Suprapubic skin (tissue), 4 donors: ENCODE measurements around the gene ARX.

Experiments
- CTCF ChIP-seq, 2 donors: fragments of 200-600 bp in 1 of 2; fragments of 450-650 bp in 1 of 2; sonication (generic) in 1 of 2; IDR thresholded peaks; one replicate each; pipeline ENCODE4 v1.5.1; 2016 to 2019; ENCODE audit warnings: antibody characterized with exemption in 2 of 2, mild to moderate bottlenecking in 1 of 2, moderate library complexity in 1 of 2
- POLR2A ChIP-seq, 2 donors: fragments of 450-650 bp; IDR thresholded peaks; one replicate each; pipeline ENCODE4 v1.6.1; 2017; ENCODE audit warnings: antibody characterized with exemption in 2 of 2, mild to moderate bottlenecking in 2 of 2, moderate library complexity in 2 of 2
- POLR2AphosphoS5 ChIP-seq, 3 donors: sonication (generic); formaldehyde crosslinking; IDR thresholded peaks; one replicate each; pipeline ENCODE4 v1.6.1; 2017; ENCODE audit warnings: antibody characterized with exemption in 3 of 3

DNA sequence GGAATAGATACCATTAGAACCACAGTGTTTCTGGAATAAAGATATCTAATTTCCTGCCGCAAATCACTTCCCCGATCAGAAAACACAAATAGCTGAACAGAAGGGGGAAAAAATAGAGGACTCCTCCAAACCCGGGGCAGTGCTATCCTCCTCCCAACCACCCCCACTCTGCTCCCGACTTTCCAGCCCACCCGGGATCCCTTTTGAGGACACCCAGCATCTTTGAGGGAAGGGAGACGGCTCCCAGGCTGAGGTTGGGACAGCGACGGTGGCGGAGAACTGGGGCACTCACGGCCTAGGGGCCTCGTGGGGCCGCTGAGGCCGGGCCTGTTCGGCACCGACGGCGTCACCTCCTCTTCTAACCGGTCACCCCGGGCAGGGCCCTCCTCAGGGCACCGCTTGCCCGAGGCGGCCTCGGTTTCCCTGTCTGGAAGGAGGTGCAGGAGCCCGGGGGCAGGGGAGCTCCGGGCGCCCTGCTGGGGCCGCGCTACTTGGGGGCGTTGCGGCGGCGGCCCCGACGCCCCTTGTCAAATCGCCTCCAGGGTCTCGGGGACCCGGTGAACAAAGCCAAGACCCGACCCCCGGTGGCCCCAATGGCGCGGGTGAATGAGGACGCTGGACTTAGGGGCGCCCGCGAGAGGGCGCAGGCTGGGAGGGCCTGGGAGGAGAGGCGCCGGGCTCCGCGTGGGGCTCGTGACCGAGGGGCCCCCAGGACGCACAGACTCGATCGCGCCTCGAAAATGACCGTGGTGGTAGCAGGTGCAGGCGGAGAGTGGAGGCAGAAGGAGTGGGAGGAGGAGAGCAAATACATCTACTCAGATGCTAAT is 6.9 kb upstream of the ARX start:
- TF ChIP-seq CTCF (IDR thresholded peaks at IDR 0.05) (no peak), POLR2A (IDR thresholded peaks at IDR 0.05) (no peak), POLR2AphosphoS5 (IDR thresholded peaks at IDR 0.05) (no peak)
